GM19328 (cell line): Measurements from ENCODE around the gene TGFBR3.

Experiments used
- ATAC-seq: cut with Tn5 transposase; IDR thresholded peaks from one replicate; pipeline ENCODE4 v1.9.1; 2021; ENCODE audit warnings: mild to moderate bottlenecking, moderate library complexity; ENCODE audit not compliant: unreplicated experiment

The TGFBR3 gene

GRCh38 chr1:91803847-91804545 lies 82.0 kb downstream of the TGFBR3 start:
- ATAC-seq = peak; percentile 77

- ATAC-seq = no peak
These were observed 82.8 kb downstream of the TGFBR3 start for GRCh38 chr1:91803123-91803522.

- ATAC-seq = no peak
These were observed 84.3 kb downstream of the TGFBR3 start for GRCh38 chr1:91801496-91802115.

GRCh38 chr1:91799863-91800262 lies 86.1 kb downstream of the TGFBR3 start:
- no peak for ATAC-seq

- ATAC-seq = no peak
These were observed 86.8 kb downstream of the TGFBR3 start for GRCh38 chr1:91799159-91799558.

GRCh38 chr1:91798740-91799139 lies 87.2 kb downstream of the TGFBR3 start:
- no peak for ATAC-seq

GRCh38 chr1:91798241-91798648 lies 87.7 kb downstream of the TGFBR3 start:
- ATAC-seq = no peak

GRCh38 chr1:91797164-91797563 lies 88.8 kb downstream of the TGFBR3 start:
- no peak for ATAC-seq

GRCh38 chr1:91796390-91796654 lies 89.6 kb downstream of the TGFBR3 start:
- no peak for ATAC-seq

GRCh38 chr1:91795591-91796389 lies 90.2 kb downstream of the TGFBR3 start:
- no peak for ATAC-seq

GRCh38 chr1:91793877-91794276 lies 92.1 kb downstream of the TGFBR3 start:
- ATAC-seq = no peak

GRCh38 chr1:91793189-91793588 lies 92.8 kb downstream of the TGFBR3 start:
- no peak for ATAC-seq

GRCh38 chr1:91792489-91793071 lies 93.4 kb downstream of the TGFBR3 start:
- ATAC-seq = no peak

- ATAC-seq = no peak
These were observed 94.1 kb downstream of the TGFBR3 start for GRCh38 chr1:91791691-91792488.

GRCh38 chr1:91791103-91791502 lies 94.8 kb downstream of the TGFBR3 start:
- no peak for ATAC-seq

GRCh38 chr1:91790392-91790791 lies 95.6 kb downstream of the TGFBR3 start:
- no peak for ATAC-seq

GRCh38 chr1:91789273-91789997 lies 96.5 kb downstream of the TGFBR3 start:
- ATAC-seq = no peak

- no peak for ATAC-seq
These were observed 98.0 kb downstream of the TGFBR3 start for GRCh38 chr1:91787919-91788318.

- no peak for ATAC-seq
These were observed 101.3 kb downstream of the TGFBR3 start for GRCh38 chr1:91784616-91785015.

- peak; percentile 65 for ATAC-seq
These were observed 101.8 kb downstream of the TGFBR3 start for GRCh38 chr1:91784191-91784590.
